Loucy (cell line): ENCODE data around the gene FIBCD1.

Source experiments
- H2AFZ ChIP-seq: fragments of 200-600 bp; sonication (generic); 2 replicates; pipeline ENCODE4 v1.6.0; 2016; ENCODE audit warnings: antibody characterized with exemption, mild to moderate bottlenecking, low read length, moderate library complexity
- H3F3A ChIP-seq: fragments of 200-600 bp; 2 replicates; pipeline ENCODE4 v1.6.0; 2016; ENCODE audit warnings: antibody characterized with exemption, low read depth, mild to moderate bottlenecking
- H3K27me3 ChIP-seq: fragments of 200-600 bp; sonication (generic); 2 replicates; pipeline ENCODE4 v1.6.1; 2014; ENCODE audit warnings: low read length, mild to moderate bottlenecking; ENCODE audit not compliant: insufficient read depth, poor library complexity, severe bottlenecking
- H3K36me3 ChIP-seq: fragments of 200-600 bp; sonication (generic); 2 replicates; pipeline ENCODE4 v1.6.1; 2016; ENCODE audit warnings: low read length; ENCODE audit not compliant: insufficient read depth
- H3K4me1 ChIP-seq: fragments of 200-600 bp; sonication (generic); 2 replicates; pipeline ENCODE4 v1.5.1; 2014; ENCODE audit warnings: low read length, mild to moderate bottlenecking; ENCODE audit not compliant: insufficient read depth, poor library complexity, severe bottlenecking
- H3K4me2 ChIP-seq: fragments of 200-600 bp; sonication (generic); 2 replicates; pipeline ENCODE4 v1.6.0; 2014; ENCODE audit warnings: antibody characterized with exemption, low read length, low read depth, mild to moderate bottlenecking; ENCODE audit not compliant: poor library complexity, severe bottlenecking
- H3K4me3 ChIP-seq: fragments of 200-600 bp; sonication (generic); 2 replicates; pipeline ENCODE4 v1.5.1; 2014; ENCODE audit warnings: low read length, mild to moderate bottlenecking, mixed read lengths; ENCODE audit not compliant: poor library complexity, severe bottlenecking
- H3K79me2 ChIP-seq: fragments of 200-600 bp; sonication (generic); 2 replicates; pipeline ENCODE4 v1.6.1; 2014; ENCODE audit warnings: low read length; ENCODE audit not compliant: insufficient read depth
- H3K9ac ChIP-seq: fragments of 200-600 bp; sonication (generic); 2 replicates; pipeline ENCODE4 v1.6.0; 2014; ENCODE audit warnings: mild to moderate bottlenecking, low read depth, low read length, moderate library complexity; ENCODE audit not compliant: poor library complexity, severe bottlenecking
- H3K9me2 ChIP-seq: fragments of 200-600 bp; sonication (generic); replicated peaks from 2 replicates; pipeline ENCODE4 v1.6.1; 2016; ENCODE audit warnings: low read depth, low read length, mixed read lengths
- H3K9me3 ChIP-seq: fragments of 200-600 bp; sonication (generic); 2 replicates; pipeline ENCODE4 v1.6.1; 2014; ENCODE audit warnings: mild to moderate bottlenecking, antibody characterized with exemption, low read length, low read depth; ENCODE audit not compliant: insufficient read depth
- H4K20me1 ChIP-seq: fragments of 200-600 bp; sonication (generic); 2 replicates; pipeline ENCODE4 v1.6.0; 2014; ENCODE audit warnings: antibody characterized with exemption, low read length, mild to moderate bottlenecking; ENCODE audit not compliant: insufficient read depth, poor library complexity, severe bottlenecking
- CTCF ChIP-seq: fragments of 200-600 bp; sonication (generic); conservative IDR thresholded peaks from 2 replicates; pipeline ENCODE4 v1.5.1; 2014; ENCODE audit warnings: mild to moderate bottlenecking, antibody characterized with exemption, low read length
- EZH2phosphoT487 ChIP-seq: fragments of 200-600 bp; IDR thresholded peaks from 2 replicates; pipeline ENCODE4 v1.6.1; 2018; ENCODE audit warnings: antibody characterized with exemption, mild to moderate bottlenecking, moderate library complexity, borderline replicate concordance

FIBCD1 gene

DNA sequence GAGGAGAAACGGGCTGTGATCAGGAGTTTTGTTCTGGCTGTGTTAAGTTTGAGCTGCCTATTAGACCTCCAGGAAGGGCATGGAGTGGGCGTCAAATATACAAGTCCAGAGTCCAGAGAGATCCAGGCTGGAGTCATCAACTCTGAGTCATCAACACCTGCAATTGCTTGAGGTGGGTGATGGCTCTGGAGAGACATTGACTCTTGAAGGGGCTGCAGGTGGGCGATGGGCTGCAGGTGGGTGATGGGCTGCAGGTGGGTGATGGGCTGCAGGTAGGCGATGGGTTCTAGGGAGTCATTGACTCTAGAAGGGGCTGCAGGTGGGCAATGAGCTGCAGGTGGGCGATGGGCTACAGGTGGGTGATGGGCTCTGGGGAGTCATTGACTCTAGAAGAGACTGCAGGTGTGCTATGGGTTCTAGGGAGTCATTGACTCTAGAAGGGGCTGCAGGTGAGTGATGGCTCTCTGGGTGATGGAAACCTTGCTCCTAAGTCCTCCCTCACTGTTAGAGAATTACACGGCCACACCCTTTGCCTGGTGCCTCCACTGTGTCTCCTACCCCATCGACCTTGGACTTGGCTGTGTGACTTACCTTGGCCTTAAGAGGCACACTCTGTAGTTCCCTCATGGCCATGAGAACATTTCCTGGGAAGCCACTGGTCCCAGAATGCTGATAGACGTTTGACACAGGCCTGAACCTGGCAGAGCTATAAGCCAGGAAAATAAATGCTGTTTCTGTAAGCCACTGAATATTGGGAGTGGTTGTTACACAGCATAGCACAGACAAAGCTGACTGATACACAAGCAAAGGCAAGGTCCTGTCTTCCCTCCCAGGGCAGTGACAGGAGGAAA is 10.4 kb upstream of the FIBCD1 start:
- no peak overlapping the region for H3K4me2 ChIP-seq
- no peak for TF ChIP-seq EZH2phosphoT487
- TF ChIP-seq CTCF, result no peak
- no peaks in the 10 kb centered on the region for H3K27me3 ChIP-seq
- H3K79me2 ChIP-seq, result no peaks in the 10 kb centered on the region
- no peaks in the 10 kb centered on the region for H3K4me1 ChIP-seq
- H3K9ac ChIP-seq, result no peak overlapping the region
- no peaks in the 10 kb centered on the region for H4K20me1 ChIP-seq
- no peaks in the 10 kb centered on the region for H3K9me2 ChIP-seq
- H3K9me3 ChIP-seq, result no peaks in the 10 kb centered on the region
- no peaks in the 10 kb centered on the region for H3F3A ChIP-seq
- H3K36me3 ChIP-seq, result no peaks in the 10 kb centered on the region
- H2AFZ ChIP-seq, result no peak overlapping the region
- no peak overlapping the region for H3K4me3 ChIP-seq

GRCh38 chr9:130948266-130948665 is 9.2 kb upstream of the FIBCD1 start:
- Histone ChIP-seq H3F3A (no peaks in the 10 kb centered on the region), H3K9ac (no peak overlapping the region), H3K36me3 (no peaks in the 10 kb centered on the region), H3K27me3 (no peaks in the 10 kb centered on the region), H3K9me2 (no peaks in the 10 kb centered on the region), H4K20me1 (no peaks in the 10 kb centered on the region), H3K4me3 (no peak overlapping the region), H3K4me1 (no peaks in the 10 kb centered on the region), H3K4me2 (no peak overlapping the region), H2AFZ (no peak overlapping the region), H3K9me3 (no peaks in the 10 kb centered on the region), H3K79me2 (no peaks in the 10 kb centered on the region)
- no peak for TF ChIP-seq EZH2phosphoT487
- no peak for TF ChIP-seq CTCF

- H3K4me1 ChIP-seq, result no peaks in the 10 kb centered on the region
- H3K4me3 ChIP-seq, result no peak overlapping the region
- H3K9ac ChIP-seq, result no peak overlapping the region
- H3K79me2 ChIP-seq, result no peaks in the 10 kb centered on the region
- H3K36me3 ChIP-seq, result no peaks in the 10 kb centered on the region
- no peaks in the 10 kb centered on the region for H3K27me3 ChIP-seq
- no peak overlapping the region for H3K4me2 ChIP-seq
- no peak for TF ChIP-seq CTCF
- TF ChIP-seq EZH2phosphoT487, result no peak
- H3K9me3 ChIP-seq, result no peaks in the 10 kb centered on the region
- no peaks in the 10 kb centered on the region for H3K9me2 ChIP-seq
- no peaks in the 10 kb centered on the region for H3F3A ChIP-seq
- no peak overlapping the region for H2AFZ ChIP-seq
- H4K20me1 ChIP-seq, result no peaks in the 10 kb centered on the region
Measured at GRCh38 chr9:130947618-130948140, 8.6 kb upstream of the FIBCD1 start.
